BJ (cell line): ENCODE results near the gene CAMKMT. TPM values are rescaled to one million over a fixed set of nuclear protein-coding genes. Genes with fewer than 3 reads are reported as not detected.

Experiments used
- CTCF ChIA-PET: fragments of 350-600 bp; formaldehyde crosslinking; extraction: SDS; loops from one replicate; lab custom pipeline; 2021; ENCODE audit warnings: antibody characterized with exemption, inconsistent platforms; lab: Yijun Ruan, JAX
- POLR2A ChIA-PET: fragments of 300-600 bp; sonication (Branson Sonifier 250); formaldehyde crosslinking; extraction: SDS; loops from one replicate; lab custom pipeline; 2021; ENCODE audit warnings: antibody characterized with exemption; lab: Charles Lee
- DNase-seq: peaks from one replicate; pipeline ENCODE4 v3.0.0-alpha.2; 2011; ENCODE audit warnings: low read depth
- H3K27me3 ChIP-seq: 2 replicates; pipeline ENCODE4 v1.6.0; 2011; ENCODE audit warnings: low read length; ENCODE audit not compliant: control insufficient read depth, insufficient read depth
- H3K36me3 ChIP-seq: 2 replicates; pipeline ENCODE4 v1.5.1; 2011; ENCODE audit warnings: low read length; ENCODE audit not compliant: control insufficient read depth, insufficient read depth
- H3K4me3 ChIP-seq: 2 replicates; pipeline ENCODE4 v1.5.1; 2011; ENCODE audit warnings: low read depth, mild to moderate bottlenecking, control low read depth, low read length
- CTCF ChIP-seq: IDR thresholded peaks from 2 replicates; pipeline ENCODE4 v1.5.1; 2011; ENCODE audit warnings: low read depth, mild to moderate bottlenecking, control low read depth, inconsistent platforms, low read length, moderate library complexity; ENCODE audit not compliant: insufficient read depth
- polyA plus RNA-seq: library from polyadenylated mRNA; depleted of rRNA; stranded (reverse); fragments of >200 nt; gene quantifications from 2 replicates; pipeline ENCODE4 v1.2.3, GENCODE V29; 2011

Gene CAMKMT
- polyA plus RNA-seq, 1 experiment, result 2.0 TPM

GRCh38 chr2:44682459-44682858, 320.7 kb downstream of the CAMKMT start:
- Histone ChIP-seq H3K36me3 (no peaks in the 10 kb centered on the region), H3K4me3 (no peak overlapping the region), H3K27me3 (no peaks in the 10 kb centered on the region)
- CTCF ChIA-PET, result no interaction called here
- POLR2A ChIA-PET, result no interaction called here
- no peak for TF ChIP-seq CTCF
- no peak for DNase-seq

GRCh38 chr2:44684559-44684958, 322.8 kb downstream of the CAMKMT start:
- no peak overlapping the region for H3K4me3 ChIP-seq
- DNase-seq, result no peak
- ChIA-PET CTCF (no interaction called here), POLR2A (no interaction called here)
- H3K27me3 ChIP-seq, result no peaks in the 10 kb centered on the region
- no peaks in the 10 kb centered on the region for H3K36me3 ChIP-seq
- no peak for TF ChIP-seq CTCF

GRCh38 chr2:44686561-44686960, 324.8 kb downstream of the CAMKMT start:
- TF ChIP-seq CTCF, result no peak
- POLR2A ChIA-PET, result no interaction called here
- Histone ChIP-seq H3K27me3 (no peaks in the 10 kb centered on the region), H3K4me3 (no peak overlapping the region), H3K36me3 (no peaks in the 10 kb centered on the region)
- CTCF ChIA-PET, result no interaction called here
- DNase-seq, result no peak

- TF ChIP-seq CTCF, result no peak
- ChIA-PET POLR2A (no interaction called here), CTCF (no interaction called here)
- no peak for DNase-seq
- no peaks in the 10 kb centered on the region for H3K27me3 ChIP-seq
- no peaks in the 10 kb centered on the region for H3K36me3 ChIP-seq
- H3K4me3 ChIP-seq, result no peak overlapping the region
These were observed 326.1 kb downstream of the CAMKMT start for GRCh38 chr2:44687686-44688455.

- H3K36me3 ChIP-seq, result no peaks in the 10 kb centered on the region
- no peak overlapping the region for H3K4me3 ChIP-seq
- CTCF ChIA-PET, result no interaction called here
- no peaks in the 10 kb centered on the region for H3K27me3 ChIP-seq
- no peak for TF ChIP-seq CTCF
- no peak for DNase-seq
- POLR2A ChIA-PET, result no interaction called here
These were observed 326.8 kb downstream of the CAMKMT start for GRCh38 chr2:44688456-44689124.
